H1 (cell line): ENCODE results near the gene SLC35E4. TPM values are rescaled to one million over a fixed set of nuclear protein-coding genes. Genes with fewer than 3 reads are reported as not detected.

Experiments used
- CTCF ChIA-PET: fragments of 300-600 bp; sonication (Branson Sonifier 250); formaldehyde crosslinking; loops from one replicate; lab custom pipeline; 2021; ENCODE audit not compliant: partially characterized antibody; lab: Charles Lee
- POLR2A ChIA-PET: fragments of 300-600 bp; sonication (Branson Sonifier 250); formaldehyde crosslinking; loops from one replicate; lab custom pipeline; 2021; ENCODE audit warnings: inconsistent platforms; ENCODE audit not compliant: partially characterized antibody; lab: Charles Lee
- DNase-seq, 2 experiments: peaks; one replicate each; pipeline versions ENCODE4 v3.0.0 to v3.0.0-alpha.2; 2010 to 2022; ENCODE audit warnings: low spot score in 2 of 2, low read depth in 1 of 2, mixed read lengths in 1 of 2
- FAIRE-seq: peaks from 2 replicates; lab custom pipeline; 2011; peaks lifted over from hg19 to GRCh38; lab: Jason Lieb, UNC
- H2AFZ ChIP-seq: 2 replicates; pipeline ENCODE4 v1.8.1; 2012; ENCODE audit warnings: low read length, inconsistent platforms
- H2AK5ac ChIP-seq: 2 replicates; pipeline ENCODE4 v1.6.1; 2013; ENCODE audit warnings: low read depth, low read length
- H2BK120ac ChIP-seq: replicated peaks from 2 replicates; pipeline ENCODE3; 2013; ENCODE audit warnings: low read depth, low read length, inconsistent platforms
- H2BK12ac ChIP-seq: 2 replicates; pipeline ENCODE4 v1.6.1; 2013; ENCODE audit warnings: low read depth, low read length
- H2BK15ac ChIP-seq: 2 replicates; pipeline ENCODE4 v1.6.1; 2013; ENCODE audit warnings: low read length
- H2BK20ac ChIP-seq: 2 replicates; pipeline ENCODE4 v1.6.1; 2013; ENCODE audit warnings: low read length
- H2BK5ac ChIP-seq: 2 replicates; pipeline ENCODE4 v1.6.1; 2013; ENCODE audit warnings: low read depth, low read length
- H3K14ac ChIP-seq: 2 replicates; pipeline ENCODE4 v1.6.1; 2013; ENCODE audit warnings: inconsistent platforms; ENCODE audit not compliant: insufficient read length
- H3K18ac ChIP-seq: 2 replicates; pipeline ENCODE4 v1.6.1; 2013; ENCODE audit warnings: low read length; ENCODE audit errors: extremely low read depth
- H3K23ac ChIP-seq: 2 replicates; pipeline ENCODE4 v1.6.1; 2013; ENCODE audit warnings: inconsistent platforms; ENCODE audit not compliant: insufficient read length
- H3K23me2 ChIP-seq: 2 replicates; pipeline ENCODE4 v1.6.1; 2013; ENCODE audit warnings: low read depth, low read length
- H3K27ac ChIP-seq: 2 replicates; pipeline ENCODE4 v1.6.1; 2011; ENCODE audit warnings: low read depth, low read length, inconsistent platforms
- H3K27me3 ChIP-seq, 4 experiments: replicated peaks in 1 of 4; 1 replicate in 1 of 4; 2 replicates in 3 of 4; pipeline versions ENCODE4 v1.6.1 to v1.8.1; 2011 to 2013; ENCODE audit warnings: low read length in 3 of 4, mild to moderate bottlenecking in 3 of 4, inconsistent platforms in 2 of 4, mixed read lengths in 2 of 4, moderate library complexity in 1 of 4; ENCODE audit not compliant: control insufficient read depth in 3 of 4, insufficient read depth in 3 of 4; ENCODE audit errors: extremely low read depth in 1 of 4
- H3K36me3 ChIP-seq, 4 experiments: 2 replicates each; pipeline versions ENCODE4 v1.6.1 to v1.8.1; 2011 to 2013; ENCODE audit warnings: mild to moderate bottlenecking in 4 of 4, low read length in 3 of 4, moderate library complexity in 2 of 4, control low read depth in 1 of 4, inconsistent platforms in 1 of 4; ENCODE audit not compliant: insufficient read depth in 4 of 4, control insufficient read depth in 2 of 4
- H3K4ac ChIP-seq: replicated peaks from 2 replicates; pipeline ENCODE3; 2013; ENCODE audit warnings: low read length, low read depth, mixed read lengths, inconsistent platforms; ENCODE audit not compliant: insufficient read length
- H3K4me1 ChIP-seq, 4 experiments: replicated peaks in 1 of 4; 1 replicate in 1 of 4; 2 replicates in 3 of 4; pipeline versions ENCODE4 v1.6.1 to v1.8.1; 2011 to 2013; ENCODE audit warnings: low read length in 3 of 4, inconsistent platforms in 2 of 4, mixed read lengths in 1 of 4; ENCODE audit not compliant: insufficient read depth in 4 of 4, control insufficient read depth in 3 of 4
- H3K4me2 ChIP-seq, 2 experiments: 2 replicates each; pipeline versions ENCODE4 v1.6.1 to v1.8.1; 2011 to 2013; ENCODE audit warnings: low read depth in 2 of 2, low read length in 2 of 2, control low read depth in 1 of 2, inconsistent platforms in 1 of 2, mild to moderate bottlenecking in 1 of 2; ENCODE audit not compliant: insufficient read depth in 1 of 2
- H3K4me3 ChIP-seq, 4 experiments: fragments of 200-600, 300-600 bp in 1 of 4; sonication (generic), shearing (Covaris generic), sonication (Bioruptor Twin) in 1 of 4; 2 replicates each; pipeline versions ENCODE4 v1.5.1 to v1.8.1; 2011 to 2016; ENCODE audit warnings: low read length in 4 of 4, low read depth in 3 of 4, control low read depth in 2 of 4, inconsistent platforms in 2 of 4, mild to moderate bottlenecking in 2 of 4, mixed read lengths in 1 of 4, moderate library complexity in 1 of 4; ENCODE audit not compliant: insufficient read depth in 2 of 4; ENCODE audit errors: extremely low read depth in 1 of 4
- H3K56ac ChIP-seq: replicated peaks from 2 replicates; pipeline ENCODE3; 2013; ENCODE audit warnings: low read depth, mild to moderate bottlenecking, mixed read lengths, low read length, inconsistent platforms; ENCODE audit not compliant: insufficient read length
- H3K79me1 ChIP-seq: 2 replicates; pipeline ENCODE4 v1.6.1; 2013; ENCODE audit warnings: low read depth, low read length, control low read depth
- H3K79me2 ChIP-seq, 2 experiments: 2 replicates each; pipeline versions ENCODE4 v1.6.1 to v1.8.1; 2012 to 2013; ENCODE audit warnings: low read length in 2 of 2, mild to moderate bottlenecking in 2 of 2, inconsistent platforms in 1 of 2; ENCODE audit not compliant: insufficient read depth in 2 of 2, control insufficient read depth in 1 of 2
- H3K9ac ChIP-seq, 4 experiments: replicated peaks in 1 of 4; 1 replicate in 1 of 4; 2 replicates in 3 of 4; pipeline versions ENCODE4 v1.6.1 to v1.8.1; 2011 to 2013; ENCODE audit warnings: low read depth in 3 of 4, low read length in 3 of 4, control low read depth in 2 of 4, mild to moderate bottlenecking in 2 of 4, moderate library complexity in 2 of 4, inconsistent platforms in 1 of 4; ENCODE audit errors: extremely low read depth in 1 of 4
- H3K9me3 ChIP-seq, 2 experiments: 2 replicates each; pipeline versions ENCODE4 v1.6.1 to v1.8.1; 2012 to 2013; ENCODE audit warnings: mild to moderate bottlenecking in 2 of 2, moderate library complexity in 2 of 2, control low read depth in 1 of 2, inconsistent platforms in 1 of 2, low read depth in 1 of 2, low read length in 1 of 2, mixed read lengths in 1 of 2; ENCODE audit not compliant: insufficient read depth in 2 of 2
- H4K20me1 ChIP-seq, 2 experiments: replicated peaks in 1 of 2; 2 replicates each; pipeline versions ENCODE3 to v1.8.1; 2011 to 2013; ENCODE audit warnings: inconsistent platforms in 2 of 2, low read length in 2 of 2, mild to moderate bottlenecking in 1 of 2; ENCODE audit not compliant: insufficient read depth in 2 of 2, control insufficient read depth in 1 of 2
- H4K5ac ChIP-seq: 2 replicates; pipeline ENCODE4 v1.6.1; 2013; ENCODE audit warnings: low read length, low read depth, mixed read lengths, inconsistent platforms; ENCODE audit not compliant: insufficient read length
- H4K8ac ChIP-seq: 2 replicates; pipeline ENCODE4 v1.8.0; 2013; ENCODE audit warnings: mild to moderate bottlenecking, moderate library complexity, low read length, inconsistent platforms; ENCODE audit not compliant: insufficient read depth; ENCODE audit errors: extremely low read depth
- H4K91ac ChIP-seq: replicated peaks from 2 replicates; pipeline ENCODE3; 2013; ENCODE audit warnings: low read length, mixed read lengths, inconsistent platforms; ENCODE audit not compliant: insufficient read length
- ASH2L ChIP-seq: fragments of 200-600, 300-600 bp; sonication (generic); IDR thresholded peaks from one replicate; pipeline ENCODE4 v1.7.1; 2017; ENCODE audit warnings: low read length
- CBX5 ChIP-seq: fragments of 300-800, 300-1000 bp; sonication (generic); IDR thresholded peaks from 2 replicates; pipeline ENCODE4 v1.7.1; 2016; ENCODE audit warnings: antibody characterized with exemption, low read length, low read depth
- GABPA ChIP-seq: IDR thresholded peaks from 2 replicates; pipeline ENCODE4 v1.6.1; 2011; ENCODE audit warnings: mild to moderate bottlenecking, low read length, moderate library complexity, borderline replicate concordance; ENCODE audit not compliant: insufficient read depth
- JUN ChIP-seq: IDR thresholded peaks from 2 replicates; pipeline ENCODE4 v1.6.1; 2011; ENCODE audit warnings: low read depth, mild to moderate bottlenecking, improper control_type of control experiment, low read length
- JUND ChIP-seq: IDR thresholded peaks from 2 replicates; pipeline ENCODE4 v1.6.1; 2011; ENCODE audit warnings: mild to moderate bottlenecking, improper control_type of control experiment, low read length
- KDM4A ChIP-seq: IDR thresholded peaks from one replicate; pipeline ENCODE4 v1.7.1; 2012; ENCODE audit warnings: low read depth, mild to moderate bottlenecking, moderate library complexity, low read length, inconsistent platforms; ENCODE audit not compliant: severe bottlenecking
- NANOG ChIP-seq: IDR thresholded peaks from 2 replicates; pipeline ENCODE4 v1.6.1; 2011; ENCODE audit warnings: low read length, low read depth, mild to moderate bottlenecking, inconsistent platforms; ENCODE audit not compliant: insufficient read depth, poor library complexity, severe bottlenecking
- polyA plus RNA-seq, 7 experiments: library from polyadenylated mRNA; depleted of rRNA in 3 of 7; stranded (reverse) in 5 of 7; unstranded in 2 of 7; fragments of >200 nt in 5 of 7; fragments of 200-250 nt in 2 of 7; gene quantifications; 1 replicate in 5 of 7; 2 replicates in 1 of 7; 4 replicates in 1 of 7; pipeline versions ENCODE4 v1.2.1 to v1.2.3, GENCODE V29; 2011 to 2013; ENCODE audit warnings: missing spikeins in 2 of 7, mixed read lengths in 2 of 7
- total RNA-seq: library from RNA; stranded (reverse); fragmentation: NEBNext Ultra II Directional; extraction: Animal tissue kit (Norgen Biotek cat#: 25700); gene quantifications from 2 replicates; pipeline ENCODE4 v1.2.1, GENCODE V29; 2021

Gene SLC35E4
- total and polyA plus RNA-seq, 2 of the 8 experiments (the other 6 are each of a cell fraction or from before 2014, with no cell fraction given): 5.1 to 5.6 TPM

DNA sequence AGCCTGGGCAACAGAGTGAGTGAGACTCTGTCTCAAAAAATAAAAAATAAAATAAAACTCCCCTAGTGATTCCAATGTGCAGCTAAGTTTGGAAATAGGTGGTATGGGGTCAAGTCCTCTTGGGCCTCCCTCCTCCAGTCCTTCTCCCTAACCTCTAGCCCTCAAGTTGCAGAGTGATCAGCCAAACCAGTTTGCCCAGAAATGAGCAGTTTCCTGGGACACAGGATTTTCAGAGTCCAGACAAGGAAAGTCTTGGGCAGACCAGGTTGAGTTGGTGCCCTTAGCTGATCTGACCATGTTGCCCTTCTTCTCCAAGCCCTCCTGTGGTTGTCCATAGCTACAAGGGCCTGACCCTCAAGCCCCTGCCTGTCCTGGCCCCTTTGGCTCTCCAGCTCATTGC, 20.7 kb upstream of the SLC35E4 start:
- peaks cover 11 to 66% (median 53%) of the 10 kb centered on the region in 4 experiments; a peak in 7 of 8 replicates for H3K36me3 ChIP-seq
- no peak overlapping the region for H3K27ac ChIP-seq

More for the DNA sequence above, 20.7 kb upstream of the SLC35E4 start:
- Histone ChIP-seq H2BK15ac (no peak overlapping the region), H2BK5ac (no peak overlapping the region), H3K79me2 (no peaks in the 10 kb centered on the region), H2BK12ac (no peak overlapping the region), H3K79me1 (peaks cover under 1% of the 10 kb centered on the region; the same call in 1 of the 2 replicates), H3K4me2 (no peak overlapping the region), H4K5ac (no peak overlapping the region), H2AFZ (no peak overlapping the region), H3K23ac (no peak overlapping the region), H2BK20ac (no peak overlapping the region), H2AK5ac (no peak overlapping the region), H3K27me3 (no peaks in the 10 kb centered on the region), H4K8ac (no peak overlapping the region), H3K4me1 (no peaks in the 10 kb centered on the region), H3K56ac (no peak overlapping the region), H3K4me3 (no peak overlapping the region), H3K23me2 (no peaks in the 10 kb centered on the region), H4K20me1 (peaks cover 2 to 5% of the 10 kb centered on the region in 2 experiments), H4K91ac (no peak overlapping the region), H3K4ac (no peak overlapping the region), H2BK120ac (no peak overlapping the region), H3K14ac (no peak overlapping the region), H3K18ac (no peak overlapping the region), H3K9me3 (no peaks in the 10 kb centered on the region), H3K9ac (no peak overlapping the region)
- TF ChIP-seq GABPA (no peak), ASH2L (no peak), JUN (no peak), KDM4A (no peak), CBX5 (no peak), NANOG (no peak), JUND (no peak)
- DNase-seq (no peak), FAIRE-seq (no peak)
- ChIA-PET POLR2A (interaction anchor here (0.9 kb wide), 2 partner anchors 11 to 40 kb away, joined by 3 to 4 read pairs; no protein-coding TSS in a partner anchor), CTCF (interaction anchor here (0.5 to 3.0 kb wide), 5 partner anchors 9 to 208 kb away, joined by 3 to 15 read pairs (median 4); no protein-coding TSS in a partner anchor)
